Ovary (tissue), 9 donors: ENCODE results near the gene IRF2BPL. TPM values are rescaled to one million over a fixed set of nuclear protein-coding genes. Genes with fewer than 3 reads are reported as not detected.

Experiments used
- DNase-seq, 5 donors: peaks; one replicate each; pipeline ENCODE4 v3.0.0-alpha.2; 2019 to 2020
- H3K27ac ChIP-seq, 2 donors: fragments of 200-600 bp; one replicate each; pipeline versions ENCODE4 v1.5.1 to v1.8.0; 2019 to 2022
- H3K27me3 ChIP-seq: fragments of 200-600 bp; one replicate; pipeline ENCODE4 v1.8.0; 2022
- H3K36me3 ChIP-seq: fragments of 200-600 bp; sonication (generic); one replicate; pipeline ENCODE4 v1.5.1; 2019
- H3K4me1 ChIP-seq: one replicate; pipeline ENCODE4 v1.8.1; 2013; ENCODE audit warnings: mild to moderate bottlenecking, moderate library complexity; ENCODE audit not compliant: insufficient read depth
- H3K4me3 ChIP-seq: fragments of 200-600 bp; sonication (generic); one replicate; pipeline ENCODE4 v1.5.1; 2017
- H3K9me3 ChIP-seq, 2 donors: fragments of 200-600 bp in 1 of 2; sonication (generic) in 1 of 2; one replicate each; pipeline versions ENCODE4 v1.5.1 to v1.8.1; 2013 to 2019; ENCODE audit warnings: mild to moderate bottlenecking in 1 of 2, moderate library complexity in 1 of 2
- EP300 ChIP-seq: sonication (generic); formaldehyde crosslinking; IDR thresholded peaks from one replicate; pipeline ENCODE4 v1.6.1; 2017; ENCODE audit warnings: antibody characterized with exemption
- POLR2A ChIP-seq: fragments of 450-650 bp; IDR thresholded peaks from one replicate; pipeline ENCODE4 v1.6.1; 2017; ENCODE audit warnings: antibody characterized with exemption, mild to moderate bottlenecking, moderate library complexity
- whole genome bisulfite sequencing, 3 donors: extraction: QIAGEN DNeasy Blood & Tissue Kit in 1 of 3; methylation state at CpG; one replicate each; pipeline versions ENCODE4 v1.1.5 to v1.1.7; 2013 to 2017; 5-methylcytosine and 5-hydroxymethylcytosine counted together
- intact Hi-C, 4 donors: fragments of 100-400 bp; cut with DNase I; formaldehyde crosslinking; loops; one replicate each; pipeline versions ENCODE4 v1.11.0 to v1.15.1; 2022 to 2023
- polyA plus RNA-seq, 2 donors: library from polyadenylated mRNA; stranded (reverse); fragments of 200-250 nt in 1 of 2; fragments of 350-450 nt in 1 of 2; fragmentation: Illumina TruSeq in 1 of 2; extraction: RNeasy Lipid Tissue Mini Kit (QIAGEN cat#74804) in 1 of 2; gene quantifications; one replicate each; pipeline ENCODE4 v1.2.3, GENCODE V29; 2013 to 2014
- total RNA-seq, 7 donors: library from RNA; depleted of rRNA in 2 of 7; stranded (reverse); fragments of >200 nt in 2 of 7; fragmentation: NEBNext Ultra II Directional in 3 of 7; extraction: Animal tissue kit (Norgen Biotek cat#: 25700) in 3 of 7; gene quantifications; one replicate each; pipeline versions ENCODE4 v1.1.0 to v1.2.4, GENCODE V29; 2016 to 2023
- TF ChIP-seq, protein P1 (sequence below), 3 donors: fragments of 450-650 bp in 2 of 3; fragments of 200-600 bp in 1 of 3; IDR thresholded peaks; one replicate each; pipeline versions ENCODE4 v1.5.1 to v1.8.0; 2016 to 2022; ENCODE audit warnings: antibody characterized with exemption in 3 of 3, mild to moderate bottlenecking in 1 of 3
- donor health status: DM: no; HTN: no; CAD: no; lungs with moderate emphysema.
- donor health status: DM: no; HTN: no; CAD: no.
- donor health status: Bipolar disorder and iron deficiency.
- donor health status: DM: yes; HTN: yes; CAD: no.
- donor health status: DM: no; HTN: no; CAD: no.
- donor health status: DM: yes; HTN: yes; CAD: no.

The IRF2BPL gene
- total and polyA plus RNA-seq, 9 donors, result 14.1 to 126 (median 78.1) TPM

DNA sequence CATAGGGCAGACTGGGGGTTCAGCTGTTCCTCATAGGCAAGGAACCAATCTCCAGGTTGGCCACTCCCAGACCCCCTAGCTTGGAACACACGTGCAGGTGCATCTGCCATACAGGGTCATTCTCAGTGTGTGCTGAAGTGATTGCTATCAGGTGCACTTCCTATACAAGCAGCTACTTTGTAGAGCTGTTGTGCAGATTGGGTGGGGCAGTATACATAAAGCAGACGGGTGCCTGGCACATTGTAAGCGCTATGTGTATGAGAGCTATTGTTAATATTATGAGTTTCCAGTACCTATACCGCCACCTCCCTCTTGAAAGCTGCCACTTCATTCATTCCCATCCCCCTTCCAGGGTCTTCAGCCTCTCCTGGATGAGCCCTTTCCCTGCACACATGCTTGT, 17.3 kb downstream of the IRF2BPL start:
- Histone ChIP-seq H3K9me3 (no peaks in the 10 kb centered on the region), H3K27ac (no peak overlapping the region), H3K27me3 (no peaks in the 10 kb centered on the region), H3K4me3 (no peak overlapping the region), H3K36me3 (no peaks in the 10 kb centered on the region), H3K4me1 (peaks cover 19% of the 10 kb centered on the region)
- no peak for DNase-seq
- intact Hi-C loops, result loop anchor here in 2 of 4 donors (5.0 kb wide), 2 partner anchors 44 to 49 kb away; no protein-coding TSS in a partner anchor
- WGBS, 3 donors, result 93 to 98% (median 93%) methylated on average over 4 of the region's 4 CpGs
- TF ChIP-seq EP300 (no peak), POLR2A (no peak)
- TF ChIP-seq, protein P1, sequence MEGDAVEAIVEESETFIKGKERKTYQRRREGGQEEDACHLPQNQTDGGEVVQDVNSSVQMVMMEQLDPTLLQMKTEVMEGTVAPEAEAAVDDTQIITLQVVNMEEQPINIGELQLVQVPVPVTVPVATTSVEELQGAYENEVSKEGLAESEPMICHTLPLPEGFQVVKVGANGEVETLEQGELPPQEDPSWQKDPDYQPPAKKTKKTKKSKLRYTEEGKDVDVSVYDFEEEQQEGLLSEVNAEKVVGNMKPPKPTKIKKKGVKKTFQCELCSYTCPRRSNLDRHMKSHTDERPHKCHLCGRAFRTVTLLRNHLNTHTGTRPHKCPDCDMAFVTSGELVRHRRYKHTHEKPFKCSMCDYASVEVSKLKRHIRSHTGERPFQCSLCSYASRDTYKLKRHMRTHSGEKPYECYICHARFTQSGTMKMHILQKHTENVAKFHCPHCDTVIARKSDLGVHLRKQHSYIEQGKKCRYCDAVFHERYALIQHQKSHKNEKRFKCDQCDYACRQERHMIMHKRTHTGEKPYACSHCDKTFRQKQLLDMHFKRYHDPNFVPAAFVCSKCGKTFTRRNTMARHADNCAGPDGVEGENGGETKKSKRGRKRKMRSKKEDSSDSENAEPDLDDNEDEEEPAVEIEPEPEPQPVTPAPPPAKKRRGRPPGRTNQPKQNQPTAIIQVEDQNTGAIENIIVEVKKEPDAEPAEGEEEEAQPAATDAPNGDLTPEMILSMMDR (IDR thresholded peaks at IDR 0.05), result no peak

DNA sequence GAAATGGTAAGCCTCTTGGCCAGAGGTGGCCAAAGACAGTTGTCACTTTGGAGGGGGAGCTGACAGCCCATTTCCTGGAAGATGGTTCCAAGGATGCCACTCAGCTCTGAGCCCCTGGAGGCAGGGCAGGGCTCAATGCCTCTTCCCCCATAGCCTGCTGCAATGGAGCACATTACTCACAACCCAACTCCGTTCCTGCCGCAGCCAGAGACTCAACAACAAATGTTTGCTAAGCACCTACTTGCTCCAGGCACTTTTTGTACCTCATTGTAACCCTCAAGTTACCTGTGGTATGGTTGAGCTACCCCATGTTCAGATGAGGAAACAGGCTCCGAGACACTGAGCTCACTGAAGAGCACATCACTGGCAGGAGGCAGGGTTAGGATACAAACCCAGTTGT, 19.5 kb downstream of the IRF2BPL start:
- no peak for TF ChIP-seq EP300
- TF ChIP-seq, protein P1 (IDR thresholded peaks at IDR 0.05), result no peak
- no peak for TF ChIP-seq POLR2A
- Histone ChIP-seq H3K36me3 (no peaks in the 10 kb centered on the region), H3K9me3 (no peaks in the 10 kb centered on the region), H3K4me1 (peaks cover 11% of the 10 kb centered on the region), H3K27me3 (no peaks in the 10 kb centered on the region), H3K4me3 (no peak overlapping the region), H3K27ac (no peak overlapping the region)
- no peak for DNase-seq
- WGBS, 3 donors, result 95 to 100% (median 96%) methylated on average over 3 of the region's 3 CpGs
- intact Hi-C loops, result no loop called here

DNA sequence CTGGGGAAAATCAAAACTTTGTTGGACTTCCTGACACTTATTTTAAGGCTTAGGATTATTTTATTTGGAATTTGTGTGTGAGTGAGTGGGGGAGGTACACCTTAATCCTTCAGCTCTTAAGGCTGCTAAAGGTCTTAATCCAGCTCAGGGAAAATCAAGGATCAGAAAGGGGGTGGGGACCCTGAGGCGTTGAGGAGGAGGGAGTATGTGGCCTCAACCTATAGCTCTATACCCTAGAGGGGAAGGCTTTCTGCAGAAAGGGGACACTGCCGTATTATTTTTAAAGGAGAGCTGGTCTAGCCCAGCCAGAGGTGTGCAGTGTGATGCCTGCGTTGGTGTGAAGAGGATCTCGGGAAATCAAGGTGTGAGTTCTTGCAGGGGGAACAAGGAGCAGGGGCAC, 20.0 kb downstream of the IRF2BPL start:
- Histone ChIP-seq H3K9me3 (no peaks in the 10 kb centered on the region), H3K4me3 (no peak overlapping the region), H3K4me1 (peaks cover 8% of the 10 kb centered on the region), H3K27ac (peak overlapping the region in 1 of 2 donors; percentile 19), H3K27me3 (no peaks in the 10 kb centered on the region), H3K36me3 (no peaks in the 10 kb centered on the region)
- no peak for DNase-seq
- whole genome bisulfite sequencing, 3 donors, result 86 to 90% (median 89%) methylated on average over 4 of the region's 4 CpGs
- intact Hi-C loops, result no loop called here
- TF ChIP-seq POLR2A (no peak), EP300 (no peak)
- TF ChIP-seq, protein P1 (IDR thresholded peaks at IDR 0.05), result no peak

DNA sequence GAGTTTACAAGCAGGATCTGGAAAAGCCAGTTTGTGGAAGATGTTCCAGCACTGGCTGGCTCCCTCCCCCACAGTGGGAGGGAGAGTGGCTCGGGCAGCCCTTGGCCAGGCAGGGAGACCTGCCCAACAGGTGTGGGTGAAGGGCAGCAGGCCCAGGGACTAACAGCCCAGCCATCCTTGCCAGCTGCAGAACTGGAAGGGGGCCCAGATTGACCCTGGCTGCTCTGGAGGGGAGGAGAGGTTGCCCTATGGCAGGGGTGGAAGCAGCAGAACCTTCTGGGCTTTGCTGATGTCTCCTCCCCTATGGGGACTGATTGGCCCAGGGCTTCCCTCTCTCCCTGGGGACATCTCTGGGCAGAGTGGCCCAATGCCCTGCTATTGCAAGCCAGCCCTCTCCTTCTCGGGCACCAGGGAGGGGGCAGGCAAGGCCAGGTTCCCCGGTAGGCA, 20.5 kb downstream of the IRF2BPL start:
- TF ChIP-seq POLR2A, result no peak
- TF ChIP-seq EP300, result no peak
- TF ChIP-seq, protein P1 (IDR thresholded peaks at IDR 0.05), result no peak
- no peaks in the 10 kb centered on the region for H3K9me3 ChIP-seq
- no peak overlapping the region for H3K4me3 ChIP-seq
- peak overlapping the region in 1 of 2 donors; percentile 19 for H3K27ac ChIP-seq
- DNase-seq, result no peak
- intact Hi-C loops, result no loop called here
- 33 to 45% (median 41%) methylated on average over 3 of the region's 3 CpGs for WGBS, 3 donors
- no peaks in the 10 kb centered on the region for H3K27me3 ChIP-seq
- peaks cover 8% of the 10 kb centered on the region for H3K4me1 ChIP-seq
- H3K36me3 ChIP-seq, result no peaks in the 10 kb centered on the region
